C4-2B (cell line): ENCODE measurements around the gene BANF2.
"Not testable (repeated sequence)": the region's sequence is repeated elsewhere in the genome, so short reads cannot be mapped to it uniquely, and the experiment has no call there.

Experiments
- H3K27ac ChIP-seq: fragments of 450-650 bp; 2 replicates; pipeline ENCODE4 v1.5.1; 2017
- CTCF ChIP-seq: fragments of 450-650 bp; conservative IDR thresholded peaks from 2 replicates; pipeline ENCODE4 v1.5.1; 2017; ENCODE audit warnings: mild to moderate bottlenecking
- ZFX ChIP-seq: fragments of 450-650 bp; IDR thresholded peaks from 2 replicates; pipeline ENCODE4 v1.6.1; 2017

The BANF2 gene

GRCh38 chr20:17654649-17655285, 45.0 kb upstream of the BANF2 start:
- no peak overlapping the region for H3K27ac ChIP-seq
- TF ChIP-seq CTCF (peak; percentile 73), ZFX (no peak)

- no peak overlapping the region for H3K27ac ChIP-seq
- peak; percentile 44 for TF ChIP-seq CTCF
- no peak for TF ChIP-seq ZFX
Observed at GRCh38 chr20:17655286-17655651, 44.5 kb upstream of the BANF2 start.

- TF ChIP-seq CTCF (no peak), ZFX (no peak)
- H3K27ac ChIP-seq = no peak overlapping the region
Observed at GRCh38 chr20:17655865-17656479, 43.8 kb upstream of the BANF2 start.

- H3K27ac ChIP-seq = no peak overlapping the region
- TF ChIP-seq ZFX (no peak), CTCF (no peak)
Observed at GRCh38 chr20:17657079-17657825, 42.5 kb upstream of the BANF2 start.

GRCh38 chr20:17657898-17658647, 41.7 kb upstream of the BANF2 start:
- no peak for TF ChIP-seq CTCF
- no peak for TF ChIP-seq ZFX
- no peak overlapping the region for H3K27ac ChIP-seq

- H3K27ac ChIP-seq = no peak overlapping the region
- no peak for TF ChIP-seq ZFX
- no peak for TF ChIP-seq CTCF
Observed at GRCh38 chr20:17658648-17658993, 41.1 kb upstream of the BANF2 start.

- H3K27ac ChIP-seq = not testable (repeated sequence)
Observed at GRCh38 chr20:17659344-17659743, 40.4 kb upstream of the BANF2 start.
